OCI-LY7 (cell line): ENCODE measurements around the gene MACC1.

Experiments used
- EZH2phosphoT487 ChIP-seq: fragments of 200-600 bp; sonication (generic); IDR thresholded peaks from 2 replicates; pipeline ENCODE4 v1.6.1; 2018; ENCODE audit warnings: low read depth, borderline replicate concordance, mild to moderate bottlenecking, mixed run types, antibody characterized with exemption, low read length, moderate library complexity, mixed read lengths
- TF ChIP-seq, protein P1 (sequence below): fragments of 200-600 bp; sonication (generic); conservative IDR thresholded peaks from 2 replicates; pipeline ENCODE4 v1.5.1; 2014; ENCODE audit warnings: mild to moderate bottlenecking, antibody characterized with exemption, low read length, moderate library complexity, mixed read lengths

DNA sequence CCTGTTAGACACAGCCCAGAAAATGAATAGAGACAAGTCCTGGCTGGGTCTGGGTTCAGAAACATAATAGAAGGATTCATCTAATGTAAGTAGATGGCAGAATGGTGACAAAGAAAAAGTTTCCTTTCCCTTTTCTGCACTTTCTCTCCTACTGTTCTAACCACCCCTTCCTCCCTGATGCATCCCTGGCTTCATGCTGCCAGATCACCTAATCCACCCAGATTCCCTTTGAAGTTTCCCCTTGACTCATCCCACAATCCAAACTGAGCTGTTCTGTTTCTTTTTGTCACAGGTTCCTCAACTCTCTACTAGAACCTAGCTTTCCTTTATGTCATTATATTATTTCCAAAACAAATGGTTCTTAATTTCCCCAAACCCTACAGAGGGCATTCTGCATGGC is 1.1 kb upstream of the MACC1 start:
- TF ChIP-seq, protein P1, sequence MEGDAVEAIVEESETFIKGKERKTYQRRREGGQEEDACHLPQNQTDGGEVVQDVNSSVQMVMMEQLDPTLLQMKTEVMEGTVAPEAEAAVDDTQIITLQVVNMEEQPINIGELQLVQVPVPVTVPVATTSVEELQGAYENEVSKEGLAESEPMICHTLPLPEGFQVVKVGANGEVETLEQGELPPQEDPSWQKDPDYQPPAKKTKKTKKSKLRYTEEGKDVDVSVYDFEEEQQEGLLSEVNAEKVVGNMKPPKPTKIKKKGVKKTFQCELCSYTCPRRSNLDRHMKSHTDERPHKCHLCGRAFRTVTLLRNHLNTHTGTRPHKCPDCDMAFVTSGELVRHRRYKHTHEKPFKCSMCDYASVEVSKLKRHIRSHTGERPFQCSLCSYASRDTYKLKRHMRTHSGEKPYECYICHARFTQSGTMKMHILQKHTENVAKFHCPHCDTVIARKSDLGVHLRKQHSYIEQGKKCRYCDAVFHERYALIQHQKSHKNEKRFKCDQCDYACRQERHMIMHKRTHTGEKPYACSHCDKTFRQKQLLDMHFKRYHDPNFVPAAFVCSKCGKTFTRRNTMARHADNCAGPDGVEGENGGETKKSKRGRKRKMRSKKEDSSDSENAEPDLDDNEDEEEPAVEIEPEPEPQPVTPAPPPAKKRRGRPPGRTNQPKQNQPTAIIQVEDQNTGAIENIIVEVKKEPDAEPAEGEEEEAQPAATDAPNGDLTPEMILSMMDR: no peak
- TF ChIP-seq EZH2phosphoT487: no peak
